ENCODE data around the gene GPR179.

GRCh38 chr17:38338535-38338934 is 5.2 kb downstream of the GPR179 start:
- TF ChIP-seq CTCF (IDR thresholded peaks at IDR 0.05) (no peak), POLR2A (IDR thresholded peaks at IDR 0.05) (no peak)

All from uterus (tissue), 2 donors.